ENCODE data around the gene CYP27A1.

Gene CYP27A1

DNA sequence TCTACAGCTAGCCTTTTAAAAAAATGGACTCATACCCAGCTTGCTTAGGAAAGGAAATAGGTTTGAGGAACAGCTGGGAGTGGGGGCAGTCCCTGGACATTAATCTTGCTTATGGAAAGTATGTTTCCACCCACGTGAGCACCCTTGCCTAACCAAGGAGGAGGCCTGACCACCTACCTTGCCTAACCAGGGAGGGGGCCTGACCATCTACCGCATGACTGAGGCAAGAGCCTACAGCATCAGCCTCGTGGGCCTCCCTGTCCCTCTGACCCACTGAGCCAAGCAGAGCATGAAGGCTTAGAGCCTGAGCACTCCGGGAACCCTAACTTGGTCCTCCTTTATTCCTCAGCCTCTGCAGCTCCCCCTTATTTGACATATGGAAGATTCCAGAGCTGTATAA lies 29.4 kb downstream of the CYP27A1 start:
- no peak for DNase-seq (ENCODE audit: low read depth in 2 of 2)

DNA sequence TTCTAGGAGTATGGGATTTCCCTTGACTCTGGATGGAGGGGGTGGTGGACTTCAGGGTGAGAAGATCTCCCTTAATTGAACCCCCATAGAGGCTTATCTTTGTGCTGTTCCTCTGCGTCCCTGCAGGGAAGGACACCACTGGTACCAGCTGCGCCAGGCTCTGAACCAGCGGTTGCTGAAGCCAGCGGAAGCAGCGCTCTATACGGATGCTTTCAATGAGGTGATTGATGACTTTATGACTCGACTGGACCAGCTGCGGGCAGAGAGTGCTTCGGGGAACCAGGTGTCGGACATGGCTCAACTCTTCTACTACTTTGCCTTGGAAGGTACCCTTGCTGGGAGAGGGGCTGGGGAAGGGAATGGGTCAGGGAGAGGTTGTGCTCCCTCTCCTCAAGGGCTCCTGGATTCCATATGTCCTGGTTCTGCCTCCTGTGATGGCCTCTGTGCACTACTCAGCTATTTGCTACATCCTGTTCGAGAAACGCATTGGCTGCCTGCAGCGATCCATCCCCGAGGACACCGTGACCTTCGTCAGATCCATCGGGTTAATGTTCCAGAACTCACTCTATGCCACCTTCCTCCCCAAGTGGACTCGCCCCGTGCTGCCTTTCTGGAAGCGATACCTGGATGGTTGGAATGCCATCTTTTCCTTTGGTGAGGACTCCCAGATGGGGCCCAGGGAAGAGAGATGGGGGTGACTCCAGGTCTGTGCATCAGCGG lies 30.3 kb downstream of the CYP27A1 start:
- no peak for DNase-seq (ENCODE audit: low read depth in 2 of 2)

DNA sequence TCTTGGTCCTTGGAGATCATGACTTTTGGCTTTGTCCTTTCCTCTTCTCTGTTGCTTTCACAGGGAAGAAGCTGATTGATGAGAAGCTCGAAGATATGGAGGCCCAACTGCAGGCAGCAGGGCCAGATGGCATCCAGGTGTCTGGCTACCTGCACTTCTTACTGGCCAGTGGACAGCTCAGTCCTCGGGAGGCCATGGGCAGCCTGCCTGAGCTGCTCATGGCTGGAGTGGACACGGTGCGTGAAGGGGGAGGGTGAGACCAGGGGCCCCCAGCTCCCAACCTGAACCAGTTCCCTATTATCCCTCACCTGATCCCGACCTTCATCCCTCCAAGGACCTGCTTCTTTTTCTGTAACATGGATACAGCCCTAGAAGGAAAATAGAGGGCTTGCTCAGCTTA lies 30.9 kb downstream of the CYP27A1 start:
- DNase-seq (ENCODE audit: low read depth in 2 of 2), result no peak

DNA sequence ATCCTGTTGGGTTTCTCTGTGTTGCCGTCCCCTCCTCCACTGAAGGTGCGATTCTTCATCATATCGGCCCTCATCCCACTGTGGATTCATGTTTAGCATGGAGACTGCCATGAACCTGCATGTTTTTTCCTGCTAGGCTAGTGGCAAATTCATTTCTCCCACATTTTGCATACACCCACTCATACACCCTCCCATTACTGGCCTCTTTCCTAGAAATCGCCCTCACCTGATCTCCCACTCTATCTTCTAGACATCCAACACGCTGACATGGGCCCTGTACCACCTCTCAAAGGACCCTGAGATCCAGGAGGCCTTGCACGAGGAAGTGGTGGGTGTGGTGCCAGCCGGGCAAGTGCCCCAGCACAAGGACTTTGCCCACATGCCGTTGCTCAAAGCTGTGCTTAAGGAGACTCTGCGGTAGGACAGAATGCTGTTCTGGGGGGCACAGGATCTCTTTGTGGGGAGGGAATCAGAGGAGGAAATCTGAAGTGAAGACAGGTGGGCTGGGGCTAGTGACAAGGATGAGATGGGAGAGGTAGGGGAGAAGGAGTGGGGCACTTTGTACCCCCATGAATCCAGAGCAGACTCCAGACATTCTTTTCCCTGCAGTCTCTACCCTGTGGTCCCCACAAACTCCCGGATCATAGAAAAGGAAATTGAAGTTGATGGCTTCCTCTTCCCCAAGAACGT lies 32.0 kb downstream of the CYP27A1 start:
- DNase-seq (ENCODE audit: low read depth in 2 of 2), result no peak

DNA sequence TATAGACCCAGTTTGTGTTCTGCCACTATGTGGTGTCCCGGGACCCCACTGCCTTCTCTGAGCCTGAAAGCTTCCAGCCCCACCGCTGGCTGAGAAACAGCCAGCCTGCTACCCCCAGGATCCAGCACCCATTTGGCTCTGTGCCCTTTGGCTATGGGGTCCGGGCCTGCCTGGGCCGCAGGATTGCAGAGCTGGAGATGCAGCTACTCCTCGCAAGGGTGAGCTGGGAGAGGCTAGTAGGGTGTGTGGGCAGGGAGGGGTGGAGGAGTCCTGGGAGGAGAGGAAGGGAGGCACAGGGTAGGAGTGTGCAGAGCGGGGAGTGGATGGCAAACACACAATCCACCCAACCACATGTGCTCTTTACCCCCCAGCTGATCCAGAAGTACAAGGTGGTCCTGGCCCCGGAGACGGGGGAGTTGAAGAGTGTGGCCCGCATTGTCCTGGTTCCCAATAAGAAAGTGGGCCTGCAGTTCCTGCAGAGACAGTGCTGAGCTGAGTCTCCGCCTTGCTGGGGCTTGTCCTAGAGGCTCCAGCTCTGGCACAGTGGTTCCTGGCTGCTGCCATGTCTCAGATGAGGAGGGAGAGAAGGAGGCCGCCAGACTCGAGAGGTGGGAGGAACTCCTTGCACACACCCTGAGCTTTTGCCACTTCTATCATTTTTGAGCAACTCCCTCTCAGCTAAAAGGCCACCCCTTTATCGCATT lies 32.7 kb downstream of the CYP27A1 start:
- no peak for DNase-seq (ENCODE audit: low read depth in 2 of 2)

DNA sequence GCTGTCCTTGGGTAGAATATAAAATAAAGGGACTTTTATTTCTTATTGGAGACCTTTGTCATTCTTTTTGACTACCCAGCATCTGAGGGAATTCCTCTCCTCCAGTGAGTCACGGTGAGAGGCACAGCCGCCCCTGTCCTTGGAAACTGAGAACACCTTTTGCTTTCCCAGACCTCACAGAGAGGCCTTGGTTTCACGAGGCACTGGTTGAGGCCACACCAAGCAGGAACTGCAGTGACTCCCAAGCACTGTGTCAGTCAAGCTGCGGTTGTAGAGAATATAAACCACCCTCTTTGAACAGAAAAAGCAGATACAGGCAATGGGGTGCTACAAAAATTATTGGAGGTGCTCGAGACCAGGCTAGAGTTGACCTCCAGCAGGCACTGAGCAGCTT lies 33.3 kb downstream of the CYP27A1 start:
- DNase-seq (ENCODE audit: low read depth in 2 of 2), result no peak

DNA sequence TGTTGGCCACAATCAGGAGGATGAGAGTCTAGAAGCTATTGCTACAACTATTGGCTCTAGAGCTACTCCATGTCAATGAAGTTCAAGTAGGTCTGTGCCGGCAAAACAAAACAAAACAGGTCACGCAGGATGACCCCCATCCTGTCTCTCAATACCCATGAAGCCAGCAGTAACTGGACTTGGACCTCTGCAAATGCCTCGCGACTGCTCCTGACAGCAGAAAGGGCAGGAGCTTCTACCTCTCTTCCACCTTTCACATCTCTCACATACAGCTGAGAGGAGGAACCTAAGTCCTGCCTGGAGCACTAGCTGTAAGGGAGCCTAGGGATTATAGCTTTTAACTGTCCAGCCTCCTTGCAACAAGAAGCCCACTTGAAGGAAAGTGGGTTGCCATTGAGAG lies 33.7 kb downstream of the CYP27A1 start:
- no peak for DNase-seq (ENCODE audit: low read depth in 2 of 2)

DNA sequence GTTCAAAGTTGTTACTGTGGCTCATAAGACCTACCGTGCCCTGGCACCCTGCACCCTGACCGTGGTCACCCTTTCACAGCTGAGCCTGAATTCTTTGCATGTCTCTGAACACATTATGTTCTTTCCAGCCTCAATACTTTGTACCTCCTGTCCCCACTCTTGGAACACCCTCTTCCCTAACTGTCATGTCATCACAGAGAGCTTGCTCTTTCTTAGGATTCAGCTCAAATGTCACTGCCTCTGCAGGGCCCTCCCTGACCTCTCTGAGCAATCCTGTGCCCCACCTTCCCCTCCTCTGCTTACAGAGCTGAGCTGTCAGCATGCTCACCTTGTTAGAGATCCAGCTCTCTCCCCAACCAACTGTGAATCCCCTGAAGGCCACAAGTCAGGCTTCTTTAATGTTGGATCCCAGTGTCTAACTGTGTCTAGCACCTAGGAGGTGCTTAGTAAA lies 34.6 kb downstream of the CYP27A1 start:
- no peak for DNase-seq (ENCODE audit: low read depth in 2 of 2)

DNA sequence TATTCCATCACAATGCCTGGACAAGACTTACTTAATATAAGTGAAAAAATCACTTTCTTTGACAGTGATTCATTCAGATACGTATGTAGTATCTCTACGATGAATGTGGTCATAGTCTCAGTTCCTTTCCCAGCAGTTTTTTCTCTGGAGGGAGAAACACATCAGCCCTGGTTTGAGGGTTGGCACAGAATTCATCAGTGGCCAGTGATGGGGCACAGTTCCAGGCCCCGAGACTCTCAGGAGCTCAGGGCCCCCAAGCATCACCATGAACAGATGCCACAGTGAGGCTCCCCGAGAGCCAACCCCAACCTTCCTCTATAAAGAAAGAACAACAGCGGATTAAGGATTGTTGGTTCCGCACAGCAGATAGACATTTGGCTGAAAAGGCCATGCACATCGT lies 37.1 kb downstream of the CYP27A1 start:
- no peak for DNase-seq (ENCODE audit: low read depth in 2 of 2)

DNA sequence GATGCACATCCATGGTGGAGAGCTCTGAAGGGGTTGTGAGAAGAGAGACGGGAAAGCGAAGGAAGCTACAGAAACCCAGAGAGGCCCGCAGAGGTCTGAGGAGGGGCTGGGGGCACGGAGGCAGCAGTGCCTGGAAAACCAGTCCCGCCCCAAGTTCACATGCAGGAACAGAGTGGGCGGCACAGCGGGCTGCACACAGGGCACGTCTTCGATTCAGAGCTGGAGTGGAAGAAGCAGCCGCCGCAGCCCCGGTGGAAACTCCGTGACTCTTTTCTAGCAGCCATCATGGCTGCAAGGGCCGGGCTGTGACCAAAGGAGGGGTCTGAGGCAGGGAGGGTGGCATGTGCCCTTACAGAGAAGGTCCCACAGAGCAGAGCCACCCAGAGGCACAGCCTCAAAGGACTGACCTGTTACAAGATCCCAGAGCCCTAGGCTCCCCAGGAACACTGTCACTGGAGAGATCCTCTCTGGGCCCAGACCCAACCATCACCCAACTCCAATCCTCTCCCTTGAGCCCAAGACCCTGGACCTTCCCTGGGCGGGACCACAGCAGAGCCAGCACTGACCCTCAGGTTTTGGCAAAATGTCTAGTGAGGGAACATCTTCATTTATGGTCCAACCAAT lies 38.9 kb downstream of the CYP27A1 start:
- DNase-seq (ENCODE audit: low read depth in 2 of 2), result no peak

DNA sequence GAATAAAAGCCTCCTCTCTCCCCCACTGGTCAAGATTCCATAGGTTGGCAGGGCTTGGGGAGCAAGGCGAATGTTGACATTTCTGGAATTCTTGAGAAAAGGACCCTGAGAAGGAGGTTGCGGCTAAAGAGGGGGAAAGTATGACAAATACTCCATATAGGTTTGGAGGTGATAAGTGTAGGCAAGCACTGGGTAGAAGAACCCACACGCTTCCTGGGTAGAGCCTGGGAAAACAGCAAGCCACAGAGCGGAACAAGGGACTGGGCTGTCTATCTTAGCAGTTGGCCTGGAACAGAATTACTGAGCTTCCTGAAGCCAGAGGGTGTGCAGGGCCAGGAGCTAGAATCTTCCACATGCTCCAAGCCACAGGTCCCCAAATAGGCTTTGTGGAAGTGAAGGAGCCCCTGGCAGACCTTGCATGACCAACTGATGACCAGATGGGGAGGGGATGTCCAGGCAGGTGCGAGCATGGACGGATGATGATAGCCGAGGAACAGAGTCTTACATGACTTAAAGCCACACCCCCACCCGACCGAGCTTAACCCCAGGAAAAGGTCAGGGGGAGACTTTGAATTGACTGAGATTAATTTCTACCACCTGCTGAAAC lies 39.8 kb downstream of the CYP27A1 start:
- DNase-seq (ENCODE audit: low read depth in 2 of 2), result no peak

DNA sequence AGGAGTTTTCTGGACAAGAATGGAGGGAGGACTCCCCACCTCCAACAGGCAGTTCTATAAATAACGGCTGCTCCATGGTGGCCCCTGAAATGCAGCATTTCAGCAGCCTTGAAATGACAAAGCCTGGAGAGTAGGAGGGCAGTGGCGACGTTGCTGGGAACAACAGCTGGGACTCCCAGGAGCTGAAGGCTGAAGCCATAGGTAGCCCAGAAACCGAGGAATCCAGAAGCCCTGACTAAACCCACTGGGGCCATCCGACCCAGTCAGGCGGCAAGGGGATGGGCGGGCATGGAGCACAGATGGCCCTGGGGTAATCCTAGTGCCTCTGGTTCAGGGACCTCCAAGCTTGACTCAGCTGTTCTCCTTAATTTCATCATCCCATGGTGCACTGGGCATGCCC lies 40.7 kb downstream of the CYP27A1 start:
- DNase-seq (ENCODE audit: low read depth in 2 of 2), result no peak

DNA sequence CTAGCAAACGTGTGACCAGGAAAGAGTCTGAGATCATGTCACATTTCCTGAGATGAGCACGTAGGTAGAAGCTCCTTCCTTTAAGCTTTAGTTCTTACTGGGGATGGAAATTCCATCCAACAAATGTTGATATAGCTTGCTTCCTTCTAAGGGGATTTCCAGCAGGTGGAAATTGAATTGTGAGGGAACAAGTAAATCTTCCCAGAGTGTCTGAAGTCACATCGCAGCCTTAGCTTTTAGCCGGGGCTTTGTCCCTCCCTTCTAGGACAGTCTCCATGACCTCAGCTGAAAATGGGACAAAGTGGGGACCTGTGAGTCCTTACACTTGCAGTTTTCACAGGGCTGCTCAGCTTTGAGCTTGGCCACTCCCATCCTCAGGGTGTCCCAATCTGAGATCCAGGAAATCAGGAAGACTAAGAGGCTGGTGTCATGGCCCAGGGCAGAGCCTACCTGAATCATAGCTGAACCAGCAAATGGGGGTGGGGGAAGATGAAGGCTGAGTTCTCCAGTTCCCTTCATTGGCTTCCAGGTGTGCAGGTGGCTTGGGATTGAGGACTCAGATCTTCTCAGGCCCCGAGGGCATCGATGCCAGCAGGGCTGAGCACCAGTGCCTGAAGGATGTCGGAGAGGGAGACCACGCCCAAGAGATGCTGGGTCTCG lies 41.4 kb downstream of the CYP27A1 start:
- DNase-seq (ENCODE audit: low read depth in 2 of 2), result no peak

DNA sequence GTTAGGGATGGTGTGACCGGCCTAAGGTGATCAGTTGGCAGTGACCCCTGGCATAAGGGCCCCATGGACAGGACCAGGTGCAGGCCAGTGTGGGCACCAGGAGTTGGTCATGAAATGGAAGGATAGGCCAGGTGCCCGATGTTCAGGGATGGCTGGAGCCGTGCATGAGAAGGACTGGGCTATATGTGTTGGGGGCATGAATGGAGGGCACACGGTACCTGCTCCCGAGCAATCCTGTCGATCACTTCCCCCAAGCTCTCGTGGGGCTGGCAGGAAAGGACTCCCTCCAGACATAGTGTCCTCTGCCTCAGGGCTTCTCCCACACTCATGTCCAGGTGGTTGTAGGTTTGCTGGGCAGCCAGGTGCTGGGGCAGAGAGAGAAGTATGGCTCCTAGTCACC lies 42.1 kb downstream of the CYP27A1 start:
- DNase-seq (ENCODE audit: low read depth in 2 of 2), result no peak

DNA sequence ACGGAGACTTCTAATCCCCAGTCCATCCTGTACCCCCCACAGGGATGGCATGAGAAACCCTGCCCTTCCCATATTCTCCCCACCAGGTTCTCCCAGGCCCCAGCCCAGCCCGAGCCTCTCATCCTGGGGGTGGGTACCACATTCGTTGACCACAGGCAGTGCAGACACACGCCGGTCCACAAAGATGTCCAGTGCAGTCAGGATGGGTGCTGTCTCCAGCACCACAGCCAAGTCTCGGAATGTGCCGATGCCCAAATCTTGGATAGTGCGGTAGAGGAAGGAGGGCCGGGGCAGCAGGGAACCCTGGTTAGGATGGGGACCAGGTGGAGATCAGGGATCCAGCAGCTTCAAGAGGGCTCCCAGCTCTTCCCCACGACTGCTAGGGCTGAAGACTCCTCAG lies 44.8 kb downstream of the CYP27A1 start:
- DNase-seq (ENCODE audit: low read depth in 2 of 2), result no peak

DNA sequence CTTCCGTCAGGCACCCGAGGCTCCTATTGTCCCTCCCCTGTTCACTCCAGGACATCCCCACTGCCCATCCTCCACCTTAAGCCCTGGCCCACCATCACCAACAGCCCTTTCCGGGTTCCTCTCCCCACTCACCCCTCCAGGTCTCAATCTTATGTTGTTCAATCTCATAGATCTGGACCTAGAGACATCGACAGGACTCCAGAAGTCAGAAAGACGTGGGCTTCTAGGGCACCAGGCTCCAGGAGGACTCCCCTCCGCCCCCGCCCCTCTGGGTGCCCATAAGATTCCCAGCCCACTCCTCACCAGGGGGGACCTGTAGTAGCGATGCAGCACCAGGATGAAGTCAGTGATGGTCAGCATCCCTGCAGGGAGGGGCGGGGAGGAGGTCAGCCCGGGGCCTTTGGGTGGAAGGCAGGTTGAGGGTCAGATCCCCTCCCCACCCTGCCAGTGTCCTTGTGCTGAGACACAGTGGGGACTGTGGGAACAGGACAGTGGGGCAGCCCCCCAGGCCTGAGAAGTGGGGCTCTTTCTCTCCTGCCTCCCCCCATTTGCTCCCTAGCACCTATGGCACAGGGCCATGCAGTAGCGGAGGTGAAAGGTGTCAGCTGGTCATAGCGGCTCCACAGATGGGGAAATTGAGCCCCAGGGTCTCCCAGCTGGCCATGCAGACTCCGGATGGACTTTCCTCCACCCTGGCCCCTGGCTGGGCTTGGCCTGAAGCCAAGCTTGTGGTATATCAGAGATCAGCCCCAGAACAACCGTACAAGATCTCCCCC lies 45.9 kb downstream of the CYP27A1 start:
- no peak for DNase-seq (ENCODE audit: low read depth in 2 of 2)

DNA sequence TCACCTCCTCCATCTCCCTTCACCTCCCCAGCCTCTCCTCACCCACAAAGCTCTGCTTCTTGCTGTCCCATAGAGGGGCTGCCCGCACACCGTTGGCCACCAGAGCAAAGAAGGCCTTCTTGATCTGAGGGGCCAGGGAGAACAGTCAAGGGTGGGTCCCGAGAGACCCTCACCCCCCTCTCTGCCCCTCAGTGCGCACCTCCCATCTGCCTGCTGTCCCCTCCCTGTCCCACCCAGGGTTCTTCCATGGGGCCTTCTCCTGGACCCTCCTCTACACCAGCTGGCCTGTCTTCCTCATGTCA lies 46.5 kb downstream of the CYP27A1 start:
- DNase-seq (ENCODE audit: low read depth in 2 of 2), result no peak

DNA sequence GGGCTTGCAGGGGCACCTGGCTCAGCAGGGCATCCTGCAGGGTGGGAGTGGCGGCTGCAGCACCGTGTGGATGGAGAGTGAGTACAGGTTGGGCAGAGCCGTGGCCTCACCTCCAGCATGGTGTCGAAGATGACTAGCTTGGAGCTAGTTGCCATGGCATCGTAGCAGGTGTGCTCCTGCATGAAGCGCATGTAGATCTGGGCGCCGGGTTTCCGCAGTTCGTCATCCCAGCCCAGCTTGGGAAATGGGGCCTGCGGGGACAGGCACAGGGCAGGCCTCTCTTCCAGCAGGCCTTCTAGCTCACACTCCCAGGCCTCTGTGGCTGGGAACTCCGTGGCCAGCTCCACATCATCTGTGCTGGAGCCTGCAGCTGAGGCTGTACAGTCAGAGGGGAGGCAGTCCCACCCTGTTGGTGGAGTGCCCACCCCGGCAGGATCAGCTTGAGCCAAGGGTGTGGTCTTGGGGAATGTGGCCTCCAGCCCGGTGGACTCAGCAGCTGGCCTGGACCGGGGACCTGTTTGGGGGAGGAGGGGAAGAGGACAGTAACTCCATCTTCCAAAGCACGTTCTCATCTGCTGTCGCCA lies 48.0 kb downstream of the CYP27A1 start:
- no peak for DNase-seq (ENCODE audit: low read depth in 2 of 2)

DNA sequence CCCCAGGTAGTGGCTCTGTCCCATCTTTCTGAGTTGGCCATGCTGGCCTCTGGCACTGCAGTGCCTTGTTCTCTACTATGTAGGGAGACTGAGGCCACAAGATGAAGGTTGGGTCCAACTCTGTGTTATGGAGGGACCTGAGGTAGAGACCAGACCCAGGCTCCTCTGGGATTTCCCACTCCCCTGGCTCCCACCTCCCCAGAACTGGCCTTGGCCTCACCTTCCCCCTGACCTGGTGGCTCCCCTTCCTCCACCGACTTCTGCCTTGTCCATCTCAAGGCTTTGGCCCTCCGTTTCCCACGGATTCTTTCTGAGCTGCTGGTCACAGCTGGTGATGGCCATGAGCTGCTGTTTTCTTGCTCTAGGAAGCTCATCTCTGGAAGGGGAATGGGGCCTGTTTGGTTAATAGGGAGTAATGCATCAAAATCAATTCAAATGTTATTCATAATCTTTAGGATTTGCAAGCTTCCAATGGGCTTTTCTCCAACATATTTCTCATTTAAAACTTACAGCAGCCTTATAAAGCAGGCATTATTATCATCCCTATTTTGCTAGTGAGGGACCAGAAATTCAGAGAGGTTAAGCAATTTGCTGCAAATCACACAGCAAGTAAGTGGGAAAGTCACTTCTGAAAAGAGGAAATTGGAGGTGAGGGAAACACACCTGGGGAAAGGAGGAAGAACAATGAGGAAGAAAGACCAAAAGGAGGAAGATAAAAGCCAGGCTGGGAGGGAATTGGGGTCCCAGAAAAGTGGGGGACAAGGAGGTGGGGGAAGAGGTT lies 48.8 kb downstream of the CYP27A1 start:
- DNase-seq (ENCODE audit: low read depth in 2 of 2), result no peak
